ENCODE results near the gene SLC45A3.

GRCh38 chr1:205701420-205701819 is 21.1 kb upstream of the SLC45A3 start:
- no peak for TF ChIP-seq CTCF (IDR thresholded peaks at IDR 0.05; ENCODE audit: poor library complexity, severe bottlenecking)
- TF ChIP-seq REST (IDR thresholded peaks at IDR 0.05; ENCODE audit: borderline replicate concordance) = no peak
- TF ChIP-seq RAD21 (conservative IDR thresholded peaks at IDR 0.05) = no peak
- TF ChIP-seq EZH2 (IDR thresholded peaks at IDR 0.05; ENCODE audit: borderline replicate concordance, insufficient read depth, low read length, poor library complexity, severe bottlenecking) = no peak
- no peak for TF ChIP-seq SMC3 (conservative IDR thresholded peaks at IDR 0.05; ENCODE audit: poor library complexity)
- no peak for TF ChIP-seq MXI1 (conservative IDR thresholded peaks at IDR 0.05; ENCODE audit: poor library complexity, severe bottlenecking)
